PC-9 (cell line): ENCODE results near the gene STRA6. TPM values are rescaled to one million over a fixed set of nuclear protein-coding genes. Genes with fewer than 3 reads are reported as not detected.

Experiments
- BruUV-seq: library from RNA; stranded (reverse); fragments of 400-500 nt; replicated peaks from 2 replicates; lab custom pipeline; 2021; lab: Mats Ljungman, UMichigan
- CTCF ChIA-PET: fragments of 300-600 bp; sonication (Branson Sonifier 250); formaldehyde crosslinking; loops from one replicate; lab custom pipeline; 2022; ENCODE audit warnings: antibody characterized with exemption; lab: Charles Lee
- POLR2A ChIA-PET: fragments of 300-600 bp; sonication (Branson Sonifier 250); formaldehyde crosslinking; loops from one replicate; lab custom pipeline; 2022; ENCODE audit warnings: antibody characterized with exemption; ENCODE audit not compliant: unreplicated experiment; lab: Charles Lee
- DNase-seq, 2 experiments: peaks; one replicate each; pipeline versions ENCODE4 v3.0.0 to v3.0.0-alpha.2; 2015 to 2022; ENCODE audit warnings: mixed read lengths in 1 of 2
- H2AFZ ChIP-seq: fragments of 200-600 bp; sonication (generic); 2 replicates; pipeline ENCODE4 v1.8.1; 2017; ENCODE audit warnings: antibody characterized with exemption
- H3F3A ChIP-seq: fragments of 200-600 bp; sonication (generic); 2 replicates; pipeline ENCODE4 v1.8.1; 2017; ENCODE audit warnings: antibody characterized with exemption, mild to moderate bottlenecking, low read depth; ENCODE audit not compliant: insufficient read depth
- H3K27ac ChIP-seq: fragments of 200-600 bp; sonication (generic); 2 replicates; pipeline ENCODE4 v1.6.1; 2016; ENCODE audit warnings: mixed run types
- H3K27me3 ChIP-seq: fragments of 200-600 bp; sonication (generic); 2 replicates; pipeline ENCODE4 v1.6.1; 2016; ENCODE audit warnings: low read depth, mixed run types; ENCODE audit not compliant: insufficient read depth
- H3K36me3 ChIP-seq: fragments of 200-600 bp; sonication (generic); 2 replicates; pipeline ENCODE4 v1.6.1; 2016; ENCODE audit warnings: low read depth, mixed run types
- H3K4me1 ChIP-seq: fragments of 200-600 bp; sonication (generic); replicated peaks from 2 replicates; pipeline ENCODE4 v1.6.1; 2016; ENCODE audit warnings: mixed run types; ENCODE audit not compliant: insufficient read depth
- H3K4me2 ChIP-seq: fragments of 200-600 bp; sonication (generic); 2 replicates; pipeline ENCODE4 v1.6.1; 2017; ENCODE audit warnings: mixed run types
- H3K4me3 ChIP-seq: fragments of 200-600 bp; sonication (generic); 2 replicates; pipeline ENCODE4 v1.6.1; 2016; ENCODE audit warnings: mixed run types
- H3K79me2 ChIP-seq: fragments of 200-600 bp; sonication (generic); 2 replicates; pipeline ENCODE4 v1.6.1; 2017; ENCODE audit warnings: low read depth, mixed run types
- H3K9me2 ChIP-seq: fragments of 200-600 bp; sonication (generic); 2 replicates; pipeline ENCODE4 v1.8.1; 2017; ENCODE audit warnings: mild to moderate bottlenecking; ENCODE audit not compliant: insufficient read depth
- H3K9me3 ChIP-seq: fragments of 200-600 bp; sonication (generic); 2 replicates; pipeline ENCODE4 v1.8.1; 2016; ENCODE audit warnings: low read depth; ENCODE audit not compliant: insufficient read depth
- H4K20me1 ChIP-seq: fragments of 200-600 bp; sonication (generic); 2 replicates; pipeline ENCODE4 v1.8.1; 2017; ENCODE audit not compliant: insufficient read depth
- CTCF ChIP-seq: fragments of 200-600 bp; sonication (generic); conservative IDR thresholded peaks from 2 replicates; pipeline ENCODE4 v1.6.1; 2017; ENCODE audit warnings: mixed run types, antibody characterized with exemption, mild to moderate bottlenecking, moderate library complexity
- EZH2 ChIP-seq: fragments of 200-600 bp; sonication (generic); IDR thresholded peaks from 2 replicates; pipeline ENCODE4 v1.8.0; 2017; ENCODE audit warnings: antibody characterized with exemption, low read depth
- intact Hi-C: fragments of 100-400 bp; cut with micrococcal nuclease; formaldehyde crosslinking; loops from one replicate; pipeline ENCODE4 v1.10.0; 2022; ENCODE audit not compliant: unreplicated experiment
- total RNA-seq: library from RNA; stranded (reverse); gene quantifications from 2 replicates; pipeline ENCODE4 v1.2.3, GENCODE V29; 2021

STRA6 gene
- total RNA-seq, 1 experiment from 2014 or later = 64.9 TPM

- Histone ChIP-seq H3K4me2 (no peak overlapping the region), H4K20me1 (no peaks in the 10 kb centered on the region), H3K27me3 (no peaks in the 10 kb centered on the region), H3F3A (peaks cover 38% of the 10 kb centered on the region), H2AFZ (no peak overlapping the region), H3K79me2 (no peaks in the 10 kb centered on the region), H3K4me3 (no peak overlapping the region), H3K9me2 (no peaks in the 10 kb centered on the region), H3K36me3 (0 out of 2 replicates have a peak, but pooled peaks cover 3% of the 10 kb centered on the region), H3K27ac (no peak overlapping the region), H3K4me1 (peaks cover 40% of the 10 kb centered on the region), H3K9me3 (no peaks in the 10 kb centered on the region)
- CTCF ChIA-PET = no interaction called here
- TF ChIP-seq EZH2 = no peak
- TF ChIP-seq CTCF = no peak
- POLR2A ChIA-PET = interaction anchor here (0.6 kb wide), 1 partner anchor 83 kb away, joined by 3 read pairs; no protein-coding TSS in a partner anchor
- DNase-seq = no peak
- intact Hi-C loops = loop anchor here (5.0 kb wide), 1 partner anchor 127 kb away; no protein-coding TSS in a partner anchor
- no TSS peak for BruUV-seq
Measured at GRCh38 chr15:74175271-74176191, 27.1 kb downstream of the STRA6 start.

- Histone ChIP-seq H3K4me1 (peaks cover 34% of the 10 kb centered on the region), H3K27me3 (no peaks in the 10 kb centered on the region), H3K9me3 (no peaks in the 10 kb centered on the region), H3K27ac (no peak overlapping the region), H4K20me1 (no peaks in the 10 kb centered on the region), H3K9me2 (no peaks in the 10 kb centered on the region), H3K4me2 (no peak overlapping the region), H2AFZ (no peak overlapping the region), H3F3A (peaks cover 31% of the 10 kb centered on the region), H3K4me3 (no peak overlapping the region), H3K36me3 (no peaks in the 10 kb centered on the region), H3K79me2 (no peaks in the 10 kb centered on the region)
- CTCF ChIA-PET = no interaction called here
- intact Hi-C loops = loop anchor here (5.0 kb wide), 1 partner anchor 127 kb away; no protein-coding TSS in a partner anchor
- no TSS peak for BruUV-seq
- POLR2A ChIA-PET = no interaction called here
- TF ChIP-seq EZH2 (no peak), CTCF (no peak)
- DNase-seq = no peak
Measured at GRCh38 chr15:74174958-74175253, 27.7 kb downstream of the STRA6 start.

GRCh38 chr15:74174219-74174957 lies 28.2 kb downstream of the STRA6 start:
- Histone ChIP-seq H3K9me2 (no peaks in the 10 kb centered on the region), H3F3A (peaks cover 27% of the 10 kb centered on the region), H3K79me2 (no peaks in the 10 kb centered on the region), H3K4me2 (no peak overlapping the region), H3K36me3 (no peaks in the 10 kb centered on the region), H3K4me1 (peaks cover 30% of the 10 kb centered on the region), H3K27ac (no peak overlapping the region), H3K27me3 (no peaks in the 10 kb centered on the region), H4K20me1 (no peaks in the 10 kb centered on the region), H3K4me3 (no peak overlapping the region), H3K9me3 (no peaks in the 10 kb centered on the region), H2AFZ (no peak overlapping the region)
- no peak for DNase-seq
- no TSS peak for BruUV-seq
- TF ChIP-seq CTCF = no peak
- TF ChIP-seq EZH2 = no peak
- POLR2A ChIA-PET = no interaction called here
- CTCF ChIA-PET = no interaction called here
- intact Hi-C loops = no loop called here
